GM12874 (cell line): ENCODE measurements around the gene STK31.

Source experiments
- CTCF ChIP-seq: IDR thresholded peaks from 2 replicates; pipeline ENCODE4 v1.5.1; 2011; ENCODE audit warnings: low read depth, mild to moderate bottlenecking, control low read depth, low read length, moderate library complexity; ENCODE audit not compliant: insufficient read depth

The STK31 gene

GRCh38 chr7:23791721-23792120, 81.7 kb downstream of the STK31 start:
- no peak for TF ChIP-seq CTCF

DNA sequence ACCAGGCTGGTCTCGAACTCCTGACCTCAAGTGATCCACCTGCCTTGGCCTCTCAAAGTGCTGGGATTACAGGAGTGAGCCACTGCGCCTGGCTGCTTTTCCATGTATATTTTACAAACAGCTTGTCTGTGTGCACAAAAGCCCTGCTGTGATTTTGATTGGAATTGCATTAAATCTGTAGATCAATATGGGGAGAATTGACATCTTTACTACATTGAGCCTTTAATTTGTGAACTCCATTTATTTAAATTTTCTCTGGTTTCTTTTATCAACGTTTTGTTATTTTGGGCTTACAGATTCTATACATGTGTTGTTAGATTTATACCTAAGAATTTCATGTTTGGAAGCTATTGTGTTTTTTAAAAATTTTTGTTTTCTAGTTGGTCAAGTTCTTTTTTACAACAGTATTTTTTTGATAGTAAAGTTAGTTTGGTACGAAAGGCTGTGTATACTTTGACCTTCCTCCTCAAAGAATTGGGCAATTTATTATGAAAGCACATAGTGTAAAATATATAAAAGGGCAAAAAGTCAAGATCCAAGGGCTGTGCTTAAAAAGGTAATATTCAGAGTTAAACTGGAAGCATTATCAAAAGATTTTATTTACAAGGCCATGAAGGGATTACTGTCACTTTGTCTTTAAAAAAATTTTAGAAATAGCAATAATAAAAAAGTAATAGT, 92.8 kb downstream of the STK31 start:
- TF ChIP-seq CTCF: no peak

DNA sequence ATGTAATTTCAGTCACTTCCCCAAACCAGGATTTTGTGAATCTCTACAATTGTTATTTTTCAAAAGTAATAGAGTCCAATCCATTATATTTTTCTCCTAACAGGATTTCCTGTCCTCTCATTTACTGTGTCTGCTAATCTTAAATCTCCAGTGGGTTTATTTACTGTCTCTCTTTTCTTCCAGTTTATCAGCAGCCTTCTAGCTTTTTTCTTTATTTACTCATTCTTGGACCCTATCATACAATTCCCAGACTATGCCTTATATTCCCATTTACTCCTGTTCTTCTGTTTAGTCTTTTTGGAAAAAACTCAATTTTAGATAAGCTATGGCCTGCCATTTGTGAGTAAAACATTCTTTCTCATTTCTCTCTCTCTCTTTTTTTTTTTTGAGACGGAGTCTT, 94.7 kb downstream of the STK31 start:
- no peak for TF ChIP-seq CTCF

- TF ChIP-seq CTCF: no peak
These were observed 98.4 kb downstream of the STK31 start for GRCh38 chr7:23808421-23808820.

GRCh38 chr7:23810099-23810498, 100.1 kb downstream of the STK31 start:
- no peak for TF ChIP-seq CTCF

- TF ChIP-seq CTCF: no peak
These were observed 101.5 kb downstream of the STK31 start for GRCh38 chr7:23811540-23811939.

DNA sequence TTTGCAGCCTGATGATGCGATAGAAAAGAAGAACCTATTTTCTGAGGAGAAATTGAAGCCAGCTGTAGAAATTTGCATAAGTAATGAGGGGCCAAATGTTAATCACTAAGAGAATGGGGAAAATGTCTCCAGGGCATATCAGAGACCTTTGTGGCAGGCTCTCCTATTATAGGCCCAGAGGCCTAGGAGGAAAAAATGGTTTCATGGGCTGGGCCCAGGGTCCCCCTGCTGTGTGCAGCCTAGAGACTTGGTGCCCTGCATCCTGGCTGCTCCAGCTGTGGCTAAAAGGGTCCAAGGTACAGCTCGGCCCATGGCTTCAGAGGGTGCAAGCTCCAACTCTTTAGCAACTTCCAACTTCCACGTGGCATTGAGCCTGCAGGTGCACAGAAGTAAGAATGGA, 123.4 kb downstream of the STK31 start:
- TF ChIP-seq CTCF: no peak
